ENCODE data around the gene MYOF. TPM values are rescaled to one million over a fixed set of nuclear protein-coding genes. Genes with fewer than 3 reads are reported as not detected.
"Not testable (repeated sequence)": the region's sequence is repeated elsewhere in the genome, so short reads cannot be mapped to it uniquely, and the experiment has no call there.

MYOF gene
- total RNA-seq, 1 donor from 2014 or later: 208 TPM

GRCh38 chr10:93434991-93435491 lies 47.1 kb downstream of the MYOF start:
- no peak overlapping the region for H3K4me3 ChIP-seq (ENCODE audit: low read depth, low read length)
- DNase-seq (ENCODE audit: low read depth): no peak
- no peak for TF ChIP-seq CTCF (conservative IDR thresholded peaks at IDR 0.05; ENCODE audit: low read depth, low read length)

- no peak overlapping the region for H3K4me3 ChIP-seq (ENCODE audit: low read depth, low read length)
- TF ChIP-seq CTCF (conservative IDR thresholded peaks at IDR 0.05; ENCODE audit: low read depth, low read length): no peak
- DNase-seq (ENCODE audit: low read depth): no peak
These were observed 50.8 kb downstream of the MYOF start for GRCh38 chr10:93431361-93431760.

GRCh38 chr10:93425861-93426260 lies 56.3 kb downstream of the MYOF start:
- no peak for TF ChIP-seq CTCF (conservative IDR thresholded peaks at IDR 0.05; ENCODE audit: low read depth, low read length)
- no peak for DNase-seq (ENCODE audit: low read depth)

GRCh38 chr10:93422118-93422517 lies 60.0 kb downstream of the MYOF start:
- TF ChIP-seq CTCF (conservative IDR thresholded peaks at IDR 0.05; ENCODE audit: low read depth, low read length): no peak
- no peak for DNase-seq (ENCODE audit: low read depth)
- H3K4me3 ChIP-seq (ENCODE audit: low read depth, low read length): no peak overlapping the region

More at GRCh38 chr10:93425861-93426260, 56.3 kb downstream of the MYOF start:
- no peak overlapping the region for H3K4me3 ChIP-seq (ENCODE audit: low read depth, low read length)

GRCh38 chr10:93420944-93421825 lies 60.9 kb downstream of the MYOF start:
- DNase-seq (ENCODE audit: low read depth): no peak
- TF ChIP-seq CTCF (conservative IDR thresholded peaks at IDR 0.05; ENCODE audit: low read depth, low read length): no peak
- no peak overlapping the region for H3K4me3 ChIP-seq (ENCODE audit: low read depth, low read length)

GRCh38 chr10:93420091-93420490 lies 62.0 kb downstream of the MYOF start:
- H3K4me3 ChIP-seq (ENCODE audit: low read depth, low read length): no peak overlapping the region
- DNase-seq (ENCODE audit: low read depth): no peak
- TF ChIP-seq CTCF (conservative IDR thresholded peaks at IDR 0.05; ENCODE audit: low read depth, low read length): no peak

GRCh38 chr10:93419016-93419415 lies 63.1 kb downstream of the MYOF start:
- not testable (repeated sequence) for DNase-seq (ENCODE audit: low read depth)

More at GRCh38 chr10:93419016-93419415, 63.1 kb downstream of the MYOF start:
- H3K4me3 ChIP-seq (ENCODE audit: low read depth, low read length): not testable (repeated sequence)

Measured in epithelial cell of proximal tubule (primary cell).